Kidney (tissue), 14 donors: Measurements from ENCODE around the gene AGO1. TPM values are rescaled to one million over a fixed set of nuclear protein-coding genes. Genes with fewer than 3 reads are reported as not detected.

Experiments
- DNase-seq, 5 donors: peaks; one replicate each; pipeline ENCODE4 v3.0.0-alpha.2; 2013 to 2020
- FAIRE-seq: peaks from 2 replicates; lab custom pipeline; 2012; peaks lifted over from hg19 to GRCh38; lab: Jason Lieb, UNC
- H3K27ac ChIP-seq, 2 donors: one replicate each; pipeline ENCODE4 v1.7.0; 2013; ENCODE audit warnings: low read depth in 2 of 2, low read length in 2 of 2, inconsistent platforms in 1 of 2
- H3K27me3 ChIP-seq: one replicate; pipeline ENCODE4 v1.7.1; 2013; ENCODE audit warnings: low read length, inconsistent platforms; ENCODE audit not compliant: control insufficient read depth, insufficient read depth
- H3K36me3 ChIP-seq, 3 donors: one replicate each; pipeline versions ENCODE4 v1.7.0 to v1.7.1; 2013; ENCODE audit warnings: low read length in 3 of 3, control low read depth in 1 of 3, inconsistent platforms in 1 of 3; ENCODE audit not compliant: insufficient read depth in 3 of 3, control insufficient read depth in 2 of 3
- H3K4me1 ChIP-seq, 3 donors: one replicate each; pipeline versions ENCODE4 v1.7.0 to v1.7.1; 2013; ENCODE audit warnings: low read length in 3 of 3, inconsistent platforms in 1 of 3, low read depth in 1 of 3; ENCODE audit not compliant: control insufficient read depth in 2 of 3, insufficient read depth in 2 of 3
- H3K4me3 ChIP-seq, 3 donors: one replicate each; pipeline versions ENCODE4 v1.7.0 to v1.8.1; 2013; ENCODE audit warnings: low read length in 3 of 3, control low read depth in 1 of 3, inconsistent platforms in 1 of 3
- H3K9ac ChIP-seq, 3 donors: one replicate each; pipeline versions ENCODE4 v1.7.0 to v1.7.1; 2013; ENCODE audit warnings: low read length in 3 of 3, control low read depth in 1 of 3, inconsistent platforms in 1 of 3
- H3K9me3 ChIP-seq, 3 donors: one replicate each; pipeline versions ENCODE4 v1.7.0 to v1.7.1; 2013; ENCODE audit warnings: low read length in 3 of 3, control low read depth in 1 of 3, inconsistent platforms in 1 of 3; ENCODE audit not compliant: control insufficient read depth in 2 of 3, insufficient read depth in 1 of 3
- intact Hi-C: fragments of 100-400 bp; cut with DNase I; formaldehyde crosslinking; loops from one replicate; pipeline ENCODE4 v1.11.1; 2022
- polyA plus RNA-seq: library from polyadenylated mRNA; stranded (reverse); fragments of 350-450 nt; fragmentation: Illumina TruSeq; extraction: RNeasy Lipid Tissue Mini Kit (QIAGEN cat#74804); gene quantifications from one replicate; pipeline ENCODE4 v1.2.3, GENCODE V29; 2014; ENCODE audit warnings: low read depth, low replicate concordance; ENCODE audit not compliant: insufficient read depth
- total RNA-seq: library from RNA; stranded (reverse); fragmentation: NEBNext Ultra II Directional; extraction: Animal tissue kit (Norgen Biotek cat#: 25700); gene quantifications from one replicate; pipeline ENCODE4 v1.2.1, GENCODE V29; 2021
- TF ChIP-seq, protein P1 (sequence below): IDR thresholded peaks from 3 replicates; pipeline ENCODE4 v1.5.1; 2012; ENCODE audit warnings: mild to moderate bottlenecking, moderate library complexity, borderline replicate concordance; ENCODE audit not compliant: insufficient read depth; ENCODE audit errors: extremely low read depth
- donor health status: control.
- donor health status: control.
- donor health status: control.
- donor health status: control.
- donor health status: control.
- donor health status: DM: yes; HTN: yes; CAD: no.
- donor health status: Normal renal cell carcinoma (clear cell type).

The AGO1 gene
- total and polyA plus RNA-seq, 2 donors from 2014 or later = 3.3 to 21.4 TPM

DNA sequence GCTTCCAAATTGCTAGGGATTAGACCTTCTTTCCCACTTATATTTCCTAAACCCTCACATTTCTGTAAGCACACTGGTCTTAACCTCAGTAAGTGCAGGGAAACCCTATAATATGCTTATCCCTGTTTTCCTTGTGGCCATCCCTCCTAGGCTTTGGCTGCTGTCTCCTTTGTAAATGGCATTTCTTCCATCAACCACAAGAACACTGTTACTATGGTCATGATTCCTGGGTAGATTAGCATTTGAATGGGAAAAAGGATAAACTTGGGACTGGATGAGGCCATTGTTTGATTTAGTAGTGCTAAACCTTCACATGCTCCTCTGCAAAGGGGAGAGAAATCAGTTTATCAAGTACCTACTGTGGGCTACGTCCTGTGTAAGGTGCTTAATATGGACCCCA lies 31.7 kb downstream of the AGO1 start:
- peaks cover 16 to 64% (median 50%) of the 10 kb centered on the region in 3 donors for H3K36me3 ChIP-seq
- FAIRE-seq (no peak), DNase-seq (no peak)
- no peak overlapping the region for H3K27ac ChIP-seq
- TF ChIP-seq, protein P1, sequence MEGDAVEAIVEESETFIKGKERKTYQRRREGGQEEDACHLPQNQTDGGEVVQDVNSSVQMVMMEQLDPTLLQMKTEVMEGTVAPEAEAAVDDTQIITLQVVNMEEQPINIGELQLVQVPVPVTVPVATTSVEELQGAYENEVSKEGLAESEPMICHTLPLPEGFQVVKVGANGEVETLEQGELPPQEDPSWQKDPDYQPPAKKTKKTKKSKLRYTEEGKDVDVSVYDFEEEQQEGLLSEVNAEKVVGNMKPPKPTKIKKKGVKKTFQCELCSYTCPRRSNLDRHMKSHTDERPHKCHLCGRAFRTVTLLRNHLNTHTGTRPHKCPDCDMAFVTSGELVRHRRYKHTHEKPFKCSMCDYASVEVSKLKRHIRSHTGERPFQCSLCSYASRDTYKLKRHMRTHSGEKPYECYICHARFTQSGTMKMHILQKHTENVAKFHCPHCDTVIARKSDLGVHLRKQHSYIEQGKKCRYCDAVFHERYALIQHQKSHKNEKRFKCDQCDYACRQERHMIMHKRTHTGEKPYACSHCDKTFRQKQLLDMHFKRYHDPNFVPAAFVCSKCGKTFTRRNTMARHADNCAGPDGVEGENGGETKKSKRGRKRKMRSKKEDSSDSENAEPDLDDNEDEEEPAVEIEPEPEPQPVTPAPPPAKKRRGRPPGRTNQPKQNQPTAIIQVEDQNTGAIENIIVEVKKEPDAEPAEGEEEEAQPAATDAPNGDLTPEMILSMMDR = no peak
- no peaks in the 10 kb centered on the region for H3K4me1 ChIP-seq
- no peak overlapping the region for H3K9ac ChIP-seq
- H3K27me3 ChIP-seq = no peaks in the 10 kb centered on the region
- no peaks in the 10 kb centered on the region for H3K9me3 ChIP-seq
- H3K4me3 ChIP-seq = no peak overlapping the region
- intact Hi-C loops = no loop called here

DNA sequence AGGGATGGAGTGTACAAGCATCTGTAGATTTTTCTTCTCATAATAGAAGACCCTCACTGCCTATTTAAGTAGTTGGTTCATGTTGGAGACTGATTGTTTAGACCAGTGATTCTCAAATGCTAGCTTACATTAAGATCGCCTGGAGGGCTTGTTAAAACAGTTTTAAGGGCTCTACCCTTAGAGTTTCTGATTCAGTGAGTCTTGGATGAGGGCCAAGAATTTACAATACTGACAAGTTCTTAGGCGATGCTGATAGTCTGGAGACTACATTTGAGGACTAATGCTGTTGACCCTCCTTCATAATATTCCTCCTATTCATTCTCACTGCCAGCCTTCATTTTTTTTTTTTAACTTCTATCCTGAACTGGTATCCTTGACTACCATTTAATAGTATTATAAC lies 32.7 kb downstream of the AGO1 start:
- intact Hi-C loops = no loop called here
- FAIRE-seq = no peak
- peak in 1 of 5 donors; percentile 23 for DNase-seq
- no peaks in the 10 kb centered on the region for H3K9me3 ChIP-seq
- H3K4me3 ChIP-seq = no peak overlapping the region
- H3K27me3 ChIP-seq = no peaks in the 10 kb centered on the region
- H3K9ac ChIP-seq = no peak overlapping the region
- TF ChIP-seq, protein P1 = no peak
- no peak overlapping the region for H3K27ac ChIP-seq
- no peaks in the 10 kb centered on the region for H3K4me1 ChIP-seq
- peaks cover 15 to 65% (median 51%) of the 10 kb centered on the region in 3 donors for H3K36me3 ChIP-seq

DNA sequence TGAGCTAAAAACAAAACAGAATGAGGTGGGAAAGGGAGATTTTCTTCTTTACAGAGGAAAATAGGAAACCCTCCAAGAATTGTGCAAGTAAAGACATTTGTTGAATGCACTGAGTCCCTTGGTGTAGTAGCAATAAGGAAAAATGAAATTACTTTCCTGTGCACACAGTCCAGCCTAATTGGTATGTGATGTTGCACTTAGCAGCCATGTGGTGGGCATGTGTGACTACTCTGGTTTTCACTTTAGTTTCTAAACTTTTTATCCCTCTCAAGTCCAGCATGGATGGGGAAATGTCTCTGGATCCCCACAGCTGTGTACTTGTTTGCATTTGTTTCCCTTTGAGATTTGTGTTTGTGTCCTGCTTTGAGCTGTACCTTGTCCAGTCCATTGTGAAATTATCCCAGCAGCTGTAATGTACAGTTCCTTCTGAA lies 40.8 kb downstream of the AGO1 start:
- H3K4me1 ChIP-seq = no peaks in the 10 kb centered on the region
- DNase-seq = no peak
- H3K9me3 ChIP-seq = no peaks in the 10 kb centered on the region
- TF ChIP-seq, protein P1 = no peak
- FAIRE-seq = no peak
- H3K9ac ChIP-seq = no peak overlapping the region
- intact Hi-C loops = no loop called here
- peaks cover 3 to 10% (median 8%) of the 10 kb centered on the region in 3 donors for H3K36me3 ChIP-seq
- H3K27ac ChIP-seq = no peak overlapping the region
- no peaks in the 10 kb centered on the region for H3K27me3 ChIP-seq
- H3K4me3 ChIP-seq = no peak overlapping the region

DNA sequence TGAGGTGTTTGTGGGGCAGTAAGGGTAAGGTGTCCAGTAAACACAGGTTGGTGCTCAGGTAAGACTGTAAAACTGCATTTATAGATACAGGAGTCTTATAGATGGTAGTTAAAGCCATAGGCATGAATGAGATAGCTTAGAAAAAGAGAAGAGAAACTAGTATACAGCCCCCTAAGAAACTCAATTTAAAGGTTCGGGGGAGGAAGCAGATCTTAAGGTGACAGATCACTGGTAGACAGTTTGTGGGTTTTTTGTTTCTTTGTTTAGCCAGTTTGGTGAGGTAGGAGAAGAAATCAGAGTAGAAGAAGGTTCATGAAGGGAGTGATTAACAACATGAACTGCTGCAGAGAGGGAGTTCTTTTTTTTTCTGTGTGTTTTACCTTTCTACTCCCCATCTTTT lies 41.8 kb downstream of the AGO1 start:
- no peaks in the 10 kb centered on the region for H3K4me1 ChIP-seq
- FAIRE-seq = no peak

More for the DNA sequence above, 41.8 kb downstream of the AGO1 start:
- Histone ChIP-seq H3K4me3 (no peak overlapping the region), H3K27me3 (no peaks in the 10 kb centered on the region), H3K9ac (no peak overlapping the region), H3K9me3 (no peaks in the 10 kb centered on the region), H3K36me3 (peaks cover 0 to under 1% (median 0%) of the 10 kb centered on the region in 3 donors), H3K27ac (no peak overlapping the region)
- TF ChIP-seq, protein P1 = no peak
- intact Hi-C loops = no loop called here
- DNase-seq = peak in 2 of 5 donors; percentile 16 to 17
